ENCODE results near the gene ANO2. TPM values are rescaled to one million over a fixed set of nuclear protein-coding genes. Genes with fewer than 3 reads are reported as not detected.

Gene ANO2
- total and polyA plus RNA-seq, 4 donors = 6.4 to 19.2 (median 9.6) TPM

DNA sequence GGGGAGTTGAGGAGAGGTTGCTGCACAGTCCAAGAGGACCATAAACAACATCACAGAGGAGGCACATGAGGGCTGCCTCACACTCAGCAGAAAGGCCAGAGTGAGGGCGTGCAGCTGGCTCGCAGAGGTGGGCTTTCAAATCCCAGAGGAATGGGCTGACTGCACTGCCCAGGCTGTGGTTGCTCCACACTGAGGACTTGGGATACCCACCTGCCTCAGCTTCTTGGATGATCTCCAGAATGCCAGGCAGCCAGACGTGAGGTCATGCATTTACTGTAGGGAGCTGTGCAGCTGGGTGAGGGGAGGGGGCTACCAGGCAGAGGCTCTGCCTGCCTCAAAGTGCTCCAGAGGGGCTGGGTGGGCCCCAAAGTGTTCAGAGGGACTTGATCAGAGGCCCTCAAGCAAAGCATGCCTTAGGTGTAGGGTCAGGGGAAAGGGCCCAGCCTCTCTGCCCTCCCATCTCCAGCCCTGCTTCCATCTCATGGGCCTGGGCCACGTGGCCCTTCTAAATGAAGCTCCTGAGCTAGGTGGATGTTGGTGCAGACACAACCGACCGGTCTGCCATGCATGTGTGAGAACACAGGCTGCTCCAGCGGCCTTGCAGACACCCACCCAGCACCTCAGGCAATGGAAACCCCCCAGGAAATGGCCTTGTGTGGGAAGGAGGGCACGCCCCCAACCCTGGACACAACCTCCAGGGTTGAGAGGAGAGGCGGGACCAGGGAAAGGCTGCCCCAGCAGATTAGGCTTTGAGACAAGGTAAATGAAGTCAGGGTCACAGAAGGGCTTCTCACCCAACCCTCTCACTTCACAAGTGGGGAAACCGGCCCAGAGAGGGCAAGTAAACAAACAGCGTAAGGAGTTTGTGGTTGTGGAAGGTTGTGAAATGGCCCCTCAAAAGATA lies 422.4 kb downstream of the ANO2 start:
- WGBS (ENCODE audit: insufficient coverage) = 85% methylated on average over 6 of the region's 11 CpGs
- no peaks in the 10 kb centered on the region for H3K27me3 ChIP-seq (ENCODE audit: control insufficient read depth, insufficient read depth, low read length)
- no peaks in the 10 kb centered on the region for H3K36me3 ChIP-seq (ENCODE audit: control insufficient read depth, insufficient read depth, low read length)
- no peak overlapping the region for H3K27ac ChIP-seq (ENCODE audit: low read depth, low read length)
- DNase-seq (ENCODE audit: low read depth in 4 of 6, low spot score in 6 of 6) = peak in 1 of 6 donors; percentile 12
- H3K4me3 ChIP-seq (ENCODE audit: low read depth, low read length) = no peak overlapping the region
- H3K4me1 ChIP-seq (ENCODE audit: control insufficient read depth, insufficient read depth, low read length) = peaks cover 5% of the 10 kb centered on the region
- H3K9me3 ChIP-seq (ENCODE audit: control insufficient read depth, insufficient read depth, low read length) = no peaks in the 10 kb centered on the region

DNA sequence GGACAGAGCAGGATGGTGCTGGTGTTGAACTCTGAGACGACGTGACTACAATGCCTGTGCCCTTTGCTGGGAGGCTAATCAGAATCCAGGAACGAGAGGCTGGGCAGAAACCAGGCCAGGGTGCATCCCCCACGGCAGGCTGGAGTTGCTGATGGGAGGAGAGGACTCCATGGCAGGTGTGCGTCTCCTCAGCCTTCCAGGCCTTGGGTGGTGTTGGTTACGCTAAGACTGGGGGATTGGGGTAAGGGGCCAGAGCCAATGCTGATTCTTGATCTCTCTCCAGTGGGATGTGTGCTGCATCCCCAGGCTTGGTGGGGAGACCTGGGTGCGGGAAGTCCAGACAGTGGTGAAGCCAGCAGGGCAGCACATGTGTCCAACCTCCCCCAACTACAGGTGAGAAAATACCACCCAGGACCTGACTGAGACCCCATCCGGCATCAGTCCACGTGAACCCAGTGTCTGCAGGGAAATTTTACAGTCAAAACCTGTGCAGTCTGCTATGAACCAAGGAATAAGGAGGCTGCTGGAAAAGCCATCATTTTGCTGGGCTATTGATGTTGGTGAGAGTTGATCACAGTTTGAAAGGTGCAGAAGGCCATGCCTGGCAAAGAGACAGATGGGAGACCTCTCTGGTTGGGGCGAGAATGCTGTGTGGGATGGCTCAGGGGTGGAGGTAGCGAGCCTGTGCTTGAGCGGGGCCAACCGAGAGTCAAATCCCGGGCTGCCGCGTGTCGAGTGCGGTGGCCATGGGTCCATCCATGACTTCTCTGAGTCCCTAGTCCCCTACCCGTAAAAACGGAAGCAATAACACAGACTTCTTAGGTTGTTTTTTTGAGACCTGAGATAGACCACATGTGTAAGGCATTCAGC lies 423.4 kb downstream of the ANO2 start:
- H3K4me1 ChIP-seq (ENCODE audit: control insufficient read depth, insufficient read depth, low read length) = peaks cover 5% of the 10 kb centered on the region
- WGBS (ENCODE audit: insufficient coverage) = 96% methylated on average over 19 of the region's 20 CpGs
- H3K36me3 ChIP-seq (ENCODE audit: control insufficient read depth, insufficient read depth, low read length) = no peaks in the 10 kb centered on the region
- DNase-seq (ENCODE audit: low read depth in 4 of 6, low spot score in 6 of 6) = no peak
- H3K27me3 ChIP-seq (ENCODE audit: control insufficient read depth, insufficient read depth, low read length) = no peaks in the 10 kb centered on the region
- H3K27ac ChIP-seq (ENCODE audit: low read depth, low read length) = no peak overlapping the region
- H3K9me3 ChIP-seq (ENCODE audit: control insufficient read depth, insufficient read depth, low read length) = no peaks in the 10 kb centered on the region
- H3K4me3 ChIP-seq (ENCODE audit: low read depth, low read length) = no peak overlapping the region

DNA sequence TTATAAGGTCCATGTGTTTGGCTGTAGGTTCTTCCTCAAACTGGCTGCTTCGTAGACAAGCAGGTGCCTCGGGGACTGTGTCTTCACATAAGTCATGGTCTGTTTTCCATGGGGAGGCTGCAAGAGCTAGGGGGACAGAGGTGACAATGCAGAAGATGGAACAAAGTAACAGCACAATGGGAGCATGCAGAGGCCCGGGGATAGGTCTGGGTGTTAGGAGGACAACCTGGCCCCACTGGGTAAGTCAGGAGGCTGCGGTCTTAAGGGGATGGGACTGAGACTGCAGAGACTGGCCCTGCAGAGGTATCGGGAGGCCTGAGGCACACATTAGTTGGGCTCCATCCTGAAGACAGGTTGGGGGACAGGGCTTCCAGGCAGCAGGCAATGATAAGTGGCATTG lies 424.2 kb downstream of the ANO2 start:
- WGBS (ENCODE audit: insufficient coverage) = 91% methylated on average over 5 of the region's 5 CpGs
- Histone ChIP-seq H3K4me3 (ENCODE audit: low read depth, low read length) (no peak overlapping the region), H3K4me1 (ENCODE audit: control insufficient read depth, insufficient read depth, low read length) (peaks cover 5% of the 10 kb centered on the region), H3K27ac (ENCODE audit: low read depth, low read length) (no peak overlapping the region), H3K27me3 (ENCODE audit: control insufficient read depth, insufficient read depth, low read length) (no peaks in the 10 kb centered on the region), H3K36me3 (ENCODE audit: control insufficient read depth, insufficient read depth, low read length) (no peaks in the 10 kb centered on the region), H3K9me3 (ENCODE audit: control insufficient read depth, insufficient read depth, low read length) (no peaks in the 10 kb centered on the region)
- no peak for DNase-seq (ENCODE audit: low read depth in 4 of 6, low spot score in 6 of 6)

DNA sequence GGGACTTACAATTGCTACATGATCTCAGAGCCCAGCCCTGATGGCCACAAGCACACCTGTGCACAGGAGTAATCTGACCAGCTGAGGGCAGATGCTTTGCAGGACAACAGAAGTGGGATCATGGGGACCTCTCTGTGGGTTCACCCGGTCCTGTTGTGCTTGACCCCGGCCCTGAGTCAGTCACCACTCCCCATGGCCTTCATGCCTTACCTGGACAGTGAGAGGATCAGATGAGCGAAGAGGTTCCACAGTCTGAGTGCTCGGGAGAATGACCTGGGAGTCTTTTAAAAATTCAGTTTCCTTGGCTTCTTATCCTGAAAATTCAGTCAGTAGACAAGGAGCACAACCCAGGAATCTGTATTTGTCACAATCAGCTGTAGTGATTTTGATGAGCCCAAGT lies 425.0 kb downstream of the ANO2 start:
- Histone ChIP-seq H3K4me1 (ENCODE audit: control insufficient read depth, insufficient read depth, low read length) (peaks cover 5% of the 10 kb centered on the region), H3K27me3 (ENCODE audit: control insufficient read depth, insufficient read depth, low read length) (no peaks in the 10 kb centered on the region), H3K27ac (ENCODE audit: low read depth, low read length) (no peak overlapping the region), H3K9me3 (ENCODE audit: control insufficient read depth, insufficient read depth, low read length) (no peaks in the 10 kb centered on the region), H3K4me3 (ENCODE audit: low read depth, low read length) (no peak overlapping the region), H3K36me3 (ENCODE audit: control insufficient read depth, insufficient read depth, low read length) (no peaks in the 10 kb centered on the region)
- 93% methylated on average over 4 of the region's 4 CpGs for WGBS (ENCODE audit: insufficient coverage)
- DNase-seq (ENCODE audit: low read depth in 4 of 6, low spot score in 6 of 6) = no peak

DNA sequence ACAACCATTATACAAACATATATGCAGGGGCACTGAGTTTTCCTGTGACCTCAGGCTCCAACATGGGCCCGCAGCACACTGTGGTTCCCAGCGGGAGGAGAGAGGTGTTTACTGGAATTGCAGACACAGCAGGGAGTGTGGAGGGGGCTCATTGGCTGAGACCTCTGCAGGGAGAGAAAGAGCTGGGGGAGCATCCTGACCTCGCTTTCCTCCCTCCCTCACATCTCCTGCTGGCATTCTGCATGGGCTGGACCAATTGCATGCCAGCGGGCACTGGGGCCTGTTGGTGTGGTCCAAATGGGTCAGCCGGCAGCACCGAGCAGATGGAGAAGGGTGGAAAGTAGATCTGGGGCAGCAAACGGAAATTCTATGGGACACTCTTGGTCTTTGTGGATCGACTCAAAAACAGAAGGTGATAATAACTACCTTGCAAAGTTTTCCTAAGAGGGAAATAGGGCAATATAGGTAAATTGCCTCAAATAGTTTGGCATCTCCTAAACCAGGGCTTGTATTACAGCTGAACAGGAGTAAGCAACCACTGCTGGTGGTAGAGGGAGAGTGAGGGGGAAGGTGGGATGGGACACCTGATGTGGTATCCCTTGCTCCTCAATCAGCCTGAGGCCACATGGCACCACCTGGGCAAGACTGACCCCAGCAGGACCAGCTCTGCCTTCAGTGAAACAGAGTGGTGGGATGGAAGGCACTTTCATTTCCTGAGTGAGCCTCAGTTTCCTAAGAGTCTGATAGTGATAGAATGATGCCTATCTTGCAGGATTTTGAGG lies 426.3 kb downstream of the ANO2 start:
- H3K36me3 ChIP-seq (ENCODE audit: control insufficient read depth, insufficient read depth, low read length) = no peaks in the 10 kb centered on the region
- no peak overlapping the region for H3K27ac ChIP-seq (ENCODE audit: low read depth, low read length)
- H3K9me3 ChIP-seq (ENCODE audit: control insufficient read depth, insufficient read depth, low read length) = no peaks in the 10 kb centered on the region
- no peak for DNase-seq (ENCODE audit: low read depth in 4 of 6, low spot score in 6 of 6)
- 78% methylated on average over 5 of the region's 8 CpGs for WGBS (ENCODE audit: insufficient coverage)
- H3K4me3 ChIP-seq (ENCODE audit: low read depth, low read length) = no peak overlapping the region
- H3K4me1 ChIP-seq (ENCODE audit: control insufficient read depth, insufficient read depth, low read length) = peaks cover 5% of the 10 kb centered on the region
- H3K27me3 ChIP-seq (ENCODE audit: control insufficient read depth, insufficient read depth, low read length) = no peaks in the 10 kb centered on the region

DNA sequence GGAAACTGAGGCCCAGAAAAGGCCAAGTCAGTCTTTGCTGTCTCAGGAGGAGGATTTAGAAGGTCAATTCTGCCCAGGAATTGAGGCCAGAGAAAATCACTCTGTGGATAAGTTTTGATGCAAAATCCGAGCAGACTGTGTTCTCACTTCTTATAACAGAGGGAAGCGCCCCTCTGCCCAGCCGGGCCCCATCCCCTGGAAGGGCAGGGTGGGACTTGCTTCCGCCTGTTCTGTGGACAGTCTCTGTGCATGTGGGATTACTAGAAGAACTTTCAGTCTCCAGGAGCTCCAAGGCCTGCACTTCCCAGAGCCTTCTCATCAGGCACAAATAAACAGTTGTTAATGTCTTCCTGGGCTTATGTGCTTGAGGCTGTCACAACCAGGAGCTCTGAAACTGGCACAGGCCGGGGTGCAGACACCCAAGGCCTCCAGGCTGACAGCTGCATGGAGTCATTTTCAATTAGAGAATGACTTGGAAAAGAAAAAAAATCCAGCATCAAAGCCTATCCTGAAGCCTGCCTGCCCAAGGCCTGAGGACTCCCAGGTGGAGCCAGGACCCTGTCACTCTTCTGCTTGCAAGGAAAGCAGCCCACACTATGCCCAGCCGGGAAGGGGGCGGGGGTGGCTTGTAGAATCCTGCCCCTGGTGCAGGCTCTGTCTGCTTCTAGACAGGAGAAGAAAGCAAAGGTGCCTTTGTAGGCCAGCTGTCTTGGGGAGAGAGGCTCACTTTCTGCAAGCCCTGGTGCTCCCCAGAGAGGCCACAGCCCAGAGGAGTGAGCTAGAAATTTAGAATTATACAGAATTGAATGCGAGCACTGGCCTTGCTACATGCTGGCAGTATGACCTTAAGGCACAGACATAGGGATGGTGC lies 428.5 kb downstream of the ANO2 start:
- DNase-seq (ENCODE audit: low read depth in 4 of 6, low spot score in 6 of 6) = no peak
- H3K4me1 ChIP-seq (ENCODE audit: control insufficient read depth, insufficient read depth, low read length) = peaks cover 12% of the 10 kb centered on the region
- H3K4me3 ChIP-seq (ENCODE audit: low read depth, low read length) = no peak overlapping the region
- no peaks in the 10 kb centered on the region for H3K36me3 ChIP-seq (ENCODE audit: control insufficient read depth, insufficient read depth, low read length)
- 80% methylated on average over 7 of the region's 8 CpGs for WGBS (ENCODE audit: insufficient coverage)
- no peaks in the 10 kb centered on the region for H3K9me3 ChIP-seq (ENCODE audit: control insufficient read depth, insufficient read depth, low read length)
- no peak overlapping the region for H3K27ac ChIP-seq (ENCODE audit: low read depth, low read length)
- peaks cover 6% of the 10 kb centered on the region for H3K27me3 ChIP-seq (ENCODE audit: control insufficient read depth, insufficient read depth, low read length)

DNA sequence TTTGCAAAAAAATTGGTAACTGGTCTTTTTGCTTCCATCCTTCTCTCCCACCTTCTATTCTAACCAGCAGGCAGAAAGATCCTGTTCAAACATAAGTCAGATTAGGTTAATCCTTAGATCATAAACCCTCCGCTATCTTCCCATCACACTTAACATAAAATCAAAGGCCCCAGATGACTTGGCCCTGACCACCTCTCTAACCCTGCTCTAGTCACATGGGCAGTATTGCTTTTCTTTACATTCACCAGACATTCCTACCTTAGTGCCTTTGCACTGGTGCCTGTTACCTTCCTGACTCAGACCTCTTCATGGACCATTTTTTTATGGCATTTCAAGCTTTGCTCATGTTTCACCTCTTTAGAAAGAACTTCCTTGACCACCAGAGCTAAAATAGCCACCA lies 429.6 kb downstream of the ANO2 start:
- peaks cover 7% of the 10 kb centered on the region for H3K27me3 ChIP-seq (ENCODE audit: control insufficient read depth, insufficient read depth, low read length)
- no peaks in the 10 kb centered on the region for H3K36me3 ChIP-seq (ENCODE audit: control insufficient read depth, insufficient read depth, low read length)
- no peak overlapping the region for H3K4me3 ChIP-seq (ENCODE audit: low read depth, low read length)
- H3K27ac ChIP-seq (ENCODE audit: low read depth, low read length) = no peak overlapping the region
- no peak for DNase-seq (ENCODE audit: low read depth in 4 of 6, low spot score in 6 of 6)
- 92% methylated on average over 1 of the region's 1 CpG for WGBS (ENCODE audit: insufficient coverage)
- H3K9me3 ChIP-seq (ENCODE audit: control insufficient read depth, insufficient read depth, low read length) = no peaks in the 10 kb centered on the region
- peaks cover 16% of the 10 kb centered on the region for H3K4me1 ChIP-seq (ENCODE audit: control insufficient read depth, insufficient read depth, low read length)

DNA sequence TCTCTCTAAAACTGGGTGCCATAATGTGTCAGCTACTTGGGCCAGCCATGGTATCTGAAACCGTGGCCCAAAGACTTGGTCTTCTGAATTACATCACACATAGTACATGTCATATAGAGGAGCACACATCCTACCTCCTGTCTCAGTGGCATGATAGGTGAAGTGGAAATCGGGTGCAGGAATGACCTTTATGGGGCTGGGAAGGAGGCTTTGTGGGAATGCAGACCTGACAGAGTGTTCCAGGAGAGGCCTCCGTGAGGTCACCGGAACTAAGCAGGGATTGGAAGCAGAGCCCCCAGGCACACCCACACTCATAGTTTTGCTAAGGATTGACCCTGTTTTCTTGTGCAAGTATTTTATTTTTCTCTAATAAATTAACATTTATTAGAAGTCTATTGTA lies 430.5 kb downstream of the ANO2 start:
- no peak overlapping the region for H3K4me3 ChIP-seq (ENCODE audit: low read depth, low read length)
- H3K27ac ChIP-seq (ENCODE audit: low read depth, low read length) = no peak overlapping the region
- peaks cover 16% of the 10 kb centered on the region for H3K4me1 ChIP-seq (ENCODE audit: control insufficient read depth, insufficient read depth, low read length)
- no peak for DNase-seq (ENCODE audit: low read depth in 4 of 6, low spot score in 6 of 6)
- peaks cover 7% of the 10 kb centered on the region for H3K27me3 ChIP-seq (ENCODE audit: control insufficient read depth, insufficient read depth, low read length)
- no peaks in the 10 kb centered on the region for H3K9me3 ChIP-seq (ENCODE audit: control insufficient read depth, insufficient read depth, low read length)
- H3K36me3 ChIP-seq (ENCODE audit: control insufficient read depth, insufficient read depth, low read length) = no peaks in the 10 kb centered on the region
- whole genome bisulfite sequencing (ENCODE audit: insufficient coverage) = no CpG with 5 or more reads among the region's 4 CpGs
